Lower leg skin (tissue), 4 donors: ENCODE results near the gene DUOXA2. TPM values are rescaled to one million over a fixed set of nuclear protein-coding genes. Genes with fewer than 3 reads are reported as not detected.

Experiments
- DNase-seq, 2 donors: peaks; one replicate each; pipeline ENCODE4 v3.0.0-alpha.2; 2019; ENCODE audit warnings: low spot score in 2 of 2
- H3K4me3 ChIP-seq: fragments of 200-600 bp; sonication (generic); 2 replicates; pipeline ENCODE4 v1.5.1; 2017; ENCODE audit warnings: mild to moderate bottlenecking, low read depth; ENCODE audit not compliant: poor library complexity, severe bottlenecking
- POLR2A ChIP-seq, 2 donors: fragments of 450-650 bp; IDR thresholded peaks; one replicate each; pipeline ENCODE4 v1.6.1; 2016 to 2017; ENCODE audit warnings: antibody characterized with exemption in 2 of 2, mild to moderate bottlenecking in 1 of 2, moderate library complexity in 1 of 2
- WGBS, 2 donors: methylation state at CpG; one replicate each; pipeline ENCODE4 v1.1.5; 2018; 5-methylcytosine and 5-hydroxymethylcytosine counted together
- intact Hi-C: fragments of 100-400 bp; cut with DNase I; formaldehyde crosslinking; loops from one replicate; pipeline ENCODE4 v1.15.0; 2023; ENCODE audit warnings: low total_unique reads
- total RNA-seq, 4 donors: library from RNA; depleted of rRNA; stranded (reverse); fragments of >200 nt; gene quantifications; one replicate each; pipeline ENCODE4 v1.1.0, GENCODE V29; 2016
- TF ChIP-seq, protein P1 (sequence below), 3 donors: fragments of 450-650 bp; IDR thresholded peaks; one replicate each; pipeline ENCODE4 v1.5.1; 2016; ENCODE audit warnings: antibody characterized with exemption in 3 of 3, mild to moderate bottlenecking in 3 of 3, moderate library complexity in 2 of 3

DUOXA2 gene
- total RNA-seq, 4 donors from 2014 or later = not detected

DNA sequence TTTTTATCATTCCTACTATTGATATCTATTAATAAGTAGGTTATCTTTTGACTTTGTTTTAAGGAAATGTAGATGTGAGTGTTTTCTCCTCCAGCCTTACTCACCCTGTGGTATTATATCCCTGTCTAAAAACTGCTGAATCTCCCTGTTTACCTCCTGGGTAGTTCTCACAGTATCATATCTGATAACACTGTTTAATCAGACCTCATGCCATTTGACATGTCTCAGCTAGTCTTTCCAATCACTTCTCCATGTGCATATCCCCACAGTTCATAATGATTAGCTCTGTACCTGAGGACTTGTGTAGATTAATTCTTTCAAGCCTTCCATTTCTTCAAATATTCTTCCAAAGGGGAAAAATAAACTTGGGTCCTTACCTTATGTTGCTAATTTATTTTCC lies 30.9 kb upstream of the DUOXA2 start:
- intact Hi-C loops = no loop called here
- DNase-seq = no peak
- H3K4me3 ChIP-seq = no peak overlapping the region
- TF ChIP-seq, protein P1, sequence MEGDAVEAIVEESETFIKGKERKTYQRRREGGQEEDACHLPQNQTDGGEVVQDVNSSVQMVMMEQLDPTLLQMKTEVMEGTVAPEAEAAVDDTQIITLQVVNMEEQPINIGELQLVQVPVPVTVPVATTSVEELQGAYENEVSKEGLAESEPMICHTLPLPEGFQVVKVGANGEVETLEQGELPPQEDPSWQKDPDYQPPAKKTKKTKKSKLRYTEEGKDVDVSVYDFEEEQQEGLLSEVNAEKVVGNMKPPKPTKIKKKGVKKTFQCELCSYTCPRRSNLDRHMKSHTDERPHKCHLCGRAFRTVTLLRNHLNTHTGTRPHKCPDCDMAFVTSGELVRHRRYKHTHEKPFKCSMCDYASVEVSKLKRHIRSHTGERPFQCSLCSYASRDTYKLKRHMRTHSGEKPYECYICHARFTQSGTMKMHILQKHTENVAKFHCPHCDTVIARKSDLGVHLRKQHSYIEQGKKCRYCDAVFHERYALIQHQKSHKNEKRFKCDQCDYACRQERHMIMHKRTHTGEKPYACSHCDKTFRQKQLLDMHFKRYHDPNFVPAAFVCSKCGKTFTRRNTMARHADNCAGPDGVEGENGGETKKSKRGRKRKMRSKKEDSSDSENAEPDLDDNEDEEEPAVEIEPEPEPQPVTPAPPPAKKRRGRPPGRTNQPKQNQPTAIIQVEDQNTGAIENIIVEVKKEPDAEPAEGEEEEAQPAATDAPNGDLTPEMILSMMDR (IDR thresholded peaks at IDR 0.05) = no peak
- no peak for TF ChIP-seq POLR2A (IDR thresholded peaks at IDR 0.05)

DNA sequence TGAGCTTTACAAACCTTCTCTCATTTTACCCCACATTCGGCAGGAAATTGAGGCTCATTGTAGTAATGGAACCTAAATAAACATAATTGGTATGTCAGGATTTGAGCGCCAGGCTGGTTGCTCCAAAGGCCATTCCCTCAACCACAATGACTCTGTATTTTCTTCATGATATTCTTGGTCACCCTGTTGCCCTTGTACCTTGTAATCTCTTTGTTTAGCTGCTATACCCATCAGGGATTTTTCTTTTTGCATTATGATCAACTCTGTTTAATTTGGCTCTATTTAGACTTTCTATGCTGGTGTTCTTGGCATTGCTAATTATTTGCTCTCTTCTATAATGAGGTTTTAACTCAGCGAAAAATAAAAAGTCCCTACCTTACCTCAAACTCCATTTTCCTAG lies 30.0 kb upstream of the DUOXA2 start:
- WGBS, 2 donors = 66 to 75% methylated on average over 3 of the region's 3 CpGs
- no peak for TF ChIP-seq POLR2A (IDR thresholded peaks at IDR 0.05)
- intact Hi-C loops = no loop called here
- no peak for DNase-seq
- H3K4me3 ChIP-seq = no peak overlapping the region

DNA sequence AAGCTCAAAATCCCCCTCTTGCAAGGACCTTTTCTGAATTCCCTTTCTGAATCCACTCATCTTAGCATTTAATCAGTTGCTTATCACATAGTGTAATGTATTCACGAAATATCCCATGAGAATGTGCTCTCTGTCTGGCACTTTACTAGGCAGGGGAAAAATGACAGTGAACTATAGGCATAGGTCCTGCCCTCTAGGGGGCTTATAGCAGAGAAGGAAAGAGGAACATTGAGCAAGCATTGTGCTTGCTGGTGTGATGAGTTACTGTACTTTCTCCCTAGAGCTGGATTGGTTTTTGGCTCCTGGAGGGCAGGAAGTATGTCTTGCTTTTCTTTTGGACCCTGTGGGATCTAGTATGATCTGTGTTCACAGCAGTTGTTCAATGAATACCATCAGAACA lies 26.6 kb upstream of the DUOXA2 start:
- no peak overlapping the region for H3K4me3 ChIP-seq
- WGBS, 2 donors = 91 to 96% methylated on average over 1 of the region's 1 CpG
- TF ChIP-seq POLR2A (IDR thresholded peaks at IDR 0.05) = no peak
- TF ChIP-seq, protein P1 (IDR thresholded peaks at IDR 0.05) = no peak
- DNase-seq = no peak
- intact Hi-C loops = no loop called here

GRCh38 chr15:45088801-45089711 lies 25.1 kb upstream of the DUOXA2 start:
- 82 to 86% methylated on average over 10 of the region's 10 CpGs for WGBS, 2 donors
- intact Hi-C loops = no loop called here
- TF ChIP-seq, protein P1 (IDR thresholded peaks at IDR 0.05) = no peak
- no peak for TF ChIP-seq POLR2A (IDR thresholded peaks at IDR 0.05)
- H3K4me3 ChIP-seq = no peak overlapping the region
- DNase-seq = no peak

DNA sequence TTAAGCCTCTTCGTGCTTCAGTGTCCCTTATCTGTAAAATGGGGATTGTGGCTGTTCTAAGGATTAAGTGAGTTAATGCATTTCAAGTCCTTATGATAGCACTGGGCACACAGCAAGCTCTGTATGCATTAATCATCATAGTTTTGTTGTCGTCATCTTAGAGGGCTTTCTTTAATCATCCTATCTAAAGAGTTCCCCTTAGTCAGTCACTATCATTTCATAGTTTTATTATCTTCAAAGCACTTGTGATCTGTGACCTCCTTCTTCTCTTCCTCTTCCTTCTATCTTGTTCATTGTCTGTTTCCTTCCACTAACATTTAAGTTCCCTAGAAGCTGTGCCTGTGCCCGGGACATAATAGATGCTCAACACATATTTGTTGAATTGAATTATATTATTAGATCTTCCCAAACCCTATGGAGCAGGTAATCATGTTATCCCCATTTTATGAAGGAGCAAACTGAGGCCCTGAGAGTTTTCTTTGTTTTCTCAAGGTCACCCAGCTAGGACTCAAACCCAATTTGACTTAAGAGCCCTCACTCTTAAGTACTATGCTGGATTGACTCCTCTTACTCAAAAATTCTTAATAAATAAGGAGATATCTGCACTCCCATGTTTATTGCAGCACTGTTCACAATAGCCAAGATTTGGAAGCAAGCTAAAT lies 24.3 kb upstream of the DUOXA2 start:
- WGBS, 2 donors = 65 to 74% methylated on average over 3 of the region's 3 CpGs
- TF ChIP-seq, protein P1 (IDR thresholded peaks at IDR 0.05) = no peak
- no peak for DNase-seq
- intact Hi-C loops = no loop called here
- H3K4me3 ChIP-seq = no peak overlapping the region

GRCh38 chr15:45091161-45091560 lies 23.0 kb upstream of the DUOXA2 start:
- no peak for TF ChIP-seq POLR2A (IDR thresholded peaks at IDR 0.05)
- TF ChIP-seq, protein P1 (IDR thresholded peaks at IDR 0.05) = no peak
- intact Hi-C loops = no loop called here
- 56% methylated on average over 7 of the region's 7 CpGs for WGBS, 2 donors
- no peak for DNase-seq
- no peak overlapping the region for H3K4me3 ChIP-seq
